Neural crest cell (in vitro differentiated cells): ENCODE measurements around the gene MEF2C. TPM values are rescaled to one million over a fixed set of nuclear protein-coding genes. Genes with fewer than 3 reads are reported as not detected.
A peak's percentile ranks its signal among the peaks of the same experiment; 100 is the strongest.

Experiments
- DNase-seq: peaks from one replicate; pipeline ENCODE4 v3.0.0; 2021; ENCODE audit warnings: low read depth, mixed read lengths, low spot score
- H3K27ac Mint-ChIP-seq: one replicate; pipeline ENCODE4 v1.8.0; 2021; ENCODE audit warnings: mild to moderate bottlenecking, mixed read lengths; ENCODE audit not compliant: unreplicated experiment
- H3K27me3 Mint-ChIP-seq: 2 replicates; pipeline ENCODE4 v1.8.0; 2021; ENCODE audit warnings: low read depth, mild to moderate bottlenecking, mixed read lengths
- H3K36me3 Mint-ChIP-seq: 2 replicates; pipeline ENCODE4 v1.8.0; 2021; ENCODE audit warnings: low read depth, mild to moderate bottlenecking, mixed read lengths
- H3K4me1 Mint-ChIP-seq: 2 replicates; pipeline ENCODE4 v1.8.0; 2021; ENCODE audit warnings: mixed read lengths
- H3K4me3 Mint-ChIP-seq: one replicate; pipeline ENCODE4 v1.8.0; 2021; ENCODE audit warnings: mild to moderate bottlenecking, mixed read lengths
- H3K9me3 Mint-ChIP-seq: 2 replicates; pipeline ENCODE4 v1.8.0; 2021; ENCODE audit warnings: mixed read lengths
- CTCF ChIP-seq: fragments of 200-600 bp; sonication (generic); conservative IDR thresholded peaks from 2 replicates; pipeline ENCODE4 v1.5.0; 2021; ENCODE audit warnings: antibody characterized with exemption, mild to moderate bottlenecking
- total RNA-seq: library from RNA; stranded (reverse); gene quantifications from 2 replicates; pipeline ENCODE4 v1.2.1, GENCODE V29; 2021

Gene MEF2C
- total RNA-seq, 1 donor from 2014 or later, result 46.0 TPM

GRCh38 chr5:88673253-88674105 is 209.5 kb downstream of the MEF2C start:
- H3K9me3 Mint-ChIP-seq, result no peaks in the 10 kb centered on the region
- peaks cover 4% of the 10 kb centered on the region for H3K36me3 Mint-ChIP-seq
- H3K4me3 Mint-ChIP-seq, result peak overlapping the region; percentile 93
- no peak for TF ChIP-seq CTCF
- H3K4me1 Mint-ChIP-seq, result peaks cover 50% of the 10 kb centered on the region
- peak overlapping the region; percentile 38 for H3K27ac Mint-ChIP-seq
- no peak for DNase-seq
- peaks cover 89% of the 10 kb centered on the region for H3K27me3 Mint-ChIP-seq

GRCh38 chr5:88672644-88673252 is 210.2 kb downstream of the MEF2C start:
- Mint-ChIP-seq H3K9me3 (no peaks in the 10 kb centered on the region), H3K27ac (peak overlapping the region; percentile 47), H3K4me3 (peak overlapping the region; percentile 93), H3K36me3 (peaks cover 4% of the 10 kb centered on the region), H3K4me1 (peaks cover 51% of the 10 kb centered on the region), H3K27me3 (peaks cover 90% of the 10 kb centered on the region)
- no peak for DNase-seq
- no peak for TF ChIP-seq CTCF

GRCh38 chr5:88671505-88672499 is 211.2 kb downstream of the MEF2C start:
- DNase-seq, result no peak

GRCh38 chr5:88671106-88671504 is 211.9 kb downstream of the MEF2C start:
- DNase-seq, result no peak
- no peak overlapping the region for H3K27ac Mint-ChIP-seq
- peaks cover 61% of the 10 kb centered on the region for H3K4me1 Mint-ChIP-seq
- no peaks in the 10 kb centered on the region for H3K9me3 Mint-ChIP-seq
- no peak for TF ChIP-seq CTCF
- H3K36me3 Mint-ChIP-seq, result peaks cover 10% of the 10 kb centered on the region
- H3K27me3 Mint-ChIP-seq, result peaks cover 93% of the 10 kb centered on the region
- peak overlapping the region; percentile 93 for H3K4me3 Mint-ChIP-seq

More at GRCh38 chr5:88671505-88672499, 211.2 kb downstream of the MEF2C start:
- H3K27ac Mint-ChIP-seq, result peak overlapping the region; percentile 3
- H3K36me3 Mint-ChIP-seq, result peaks cover 7% of the 10 kb centered on the region
- no peaks in the 10 kb centered on the region for H3K9me3 Mint-ChIP-seq
- TF ChIP-seq CTCF, result no peak
- H3K27me3 Mint-ChIP-seq, result peaks cover 91% of the 10 kb centered on the region
- peaks cover 59% of the 10 kb centered on the region for H3K4me1 Mint-ChIP-seq
- peak overlapping the region; percentile 93 for H3K4me3 Mint-ChIP-seq

- H3K27me3 Mint-ChIP-seq, result peaks cover 93% of the 10 kb centered on the region
- peak overlapping the region; percentile 93 for H3K4me3 Mint-ChIP-seq
- no peak for DNase-seq
- peaks cover 10% of the 10 kb centered on the region for H3K36me3 Mint-ChIP-seq
- no peak for TF ChIP-seq CTCF
- H3K4me1 Mint-ChIP-seq, result peaks cover 62% of the 10 kb centered on the region
- no peak overlapping the region for H3K27ac Mint-ChIP-seq
- no peaks in the 10 kb centered on the region for H3K9me3 Mint-ChIP-seq
Observed at GRCh38 chr5:88670461-88670860, 212.5 kb downstream of the MEF2C start.
